Effector CD8-positive, alpha-beta T cell (primary cell): ENCODE results near the gene SYCN.

Source experiments
- DNase-seq: peaks from one replicate; lab custom pipeline; 2025; lab: John Stamatoyannopoulos, UW

SYCN gene

DNA sequence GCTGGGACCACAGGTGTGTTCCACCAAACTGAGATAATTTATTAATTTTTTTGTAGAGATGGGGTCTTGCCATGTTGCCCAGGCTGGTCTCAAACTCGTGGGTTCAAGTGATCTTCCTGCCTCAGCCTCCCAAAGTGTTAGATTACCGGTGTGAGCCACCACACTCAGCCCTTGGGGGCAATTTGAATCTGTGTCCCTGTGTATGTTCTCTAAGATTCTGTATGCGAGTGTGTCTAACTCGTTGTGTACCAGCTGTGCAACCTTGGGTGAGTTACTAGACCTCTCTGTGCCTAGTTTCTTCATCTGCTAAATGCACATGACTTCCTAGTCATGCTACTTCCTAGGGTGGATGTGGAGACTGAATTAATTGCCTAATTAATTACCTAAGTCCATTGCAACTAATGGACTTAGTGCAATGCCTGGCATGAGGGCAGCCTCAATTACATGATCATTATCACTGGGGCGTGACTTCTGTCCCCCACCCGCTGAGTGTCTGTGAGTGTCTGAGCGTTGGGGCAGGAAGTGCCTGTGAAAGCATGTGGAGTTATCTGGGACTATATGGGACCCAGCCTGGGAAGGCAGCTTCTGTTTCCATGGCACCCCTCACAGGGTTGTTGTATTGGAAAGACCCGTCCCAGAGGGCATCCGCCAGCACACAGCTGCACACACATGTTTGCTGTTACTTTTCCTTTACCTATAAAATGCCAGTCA is 9.1 kb downstream of the SYCN start:
- DNase-seq, result no peak

DNA sequence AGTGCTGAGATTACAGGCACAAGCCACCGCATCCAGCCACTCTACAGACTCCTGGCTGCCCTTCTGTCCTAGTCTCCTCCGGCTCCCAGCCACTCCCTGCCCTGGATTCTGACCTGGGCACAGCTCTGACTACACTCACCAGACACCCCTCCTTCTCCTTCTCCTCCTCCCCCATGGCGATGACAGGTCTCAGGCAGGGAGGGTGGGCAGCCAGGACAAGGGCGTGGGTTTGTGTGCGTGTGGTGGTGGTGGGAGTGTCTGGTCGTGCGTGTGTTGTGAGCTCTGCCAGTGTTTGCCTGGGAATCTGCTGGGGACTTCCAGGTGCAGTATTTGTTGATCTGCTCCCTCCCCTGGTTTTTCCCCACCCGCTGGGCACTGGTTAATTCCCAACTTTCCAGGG is 10.3 kb downstream of the SYCN start:
- DNase-seq, result no peak

DNA sequence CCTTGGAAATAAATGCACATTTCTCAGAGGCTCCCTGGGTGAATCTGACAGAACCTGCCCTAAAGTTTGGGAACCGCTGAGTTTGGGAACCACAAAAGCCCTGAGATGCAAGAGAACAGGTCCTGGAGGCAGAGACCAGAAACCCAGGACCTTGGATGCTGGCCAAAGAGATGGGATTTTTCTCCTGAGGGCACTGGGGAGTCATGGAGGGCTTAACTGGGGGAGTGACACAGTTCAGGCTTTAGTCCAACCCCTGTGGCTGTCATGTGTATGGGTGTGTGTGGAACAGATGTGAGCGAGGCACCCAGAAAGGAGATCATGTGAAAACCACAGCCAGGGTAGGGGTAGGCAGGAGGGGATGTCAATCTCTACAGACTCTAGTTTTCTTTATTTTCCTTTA is 11.2 kb downstream of the SYCN start:
- no peak for DNase-seq

DNA sequence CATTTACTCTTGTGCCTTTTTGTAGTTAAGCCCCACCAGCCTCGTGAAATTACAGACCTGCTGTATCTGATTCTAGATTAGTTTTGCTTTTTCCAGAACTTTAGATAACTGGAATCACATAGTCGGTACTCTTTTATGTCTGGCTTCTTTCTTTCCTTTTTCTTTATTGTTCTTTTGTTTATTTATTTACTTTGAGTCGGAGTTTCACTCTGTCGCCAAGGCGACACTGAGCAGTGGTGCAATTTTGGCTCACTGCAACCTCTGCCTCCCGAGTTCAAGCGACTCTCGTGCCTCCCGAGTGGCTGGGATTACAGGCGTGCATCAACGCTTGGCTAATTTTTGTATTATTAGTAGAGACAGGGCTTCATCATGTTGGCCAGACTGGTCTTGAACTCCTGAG is 13.3 kb downstream of the SYCN start:
- DNase-seq, result no peak

DNA sequence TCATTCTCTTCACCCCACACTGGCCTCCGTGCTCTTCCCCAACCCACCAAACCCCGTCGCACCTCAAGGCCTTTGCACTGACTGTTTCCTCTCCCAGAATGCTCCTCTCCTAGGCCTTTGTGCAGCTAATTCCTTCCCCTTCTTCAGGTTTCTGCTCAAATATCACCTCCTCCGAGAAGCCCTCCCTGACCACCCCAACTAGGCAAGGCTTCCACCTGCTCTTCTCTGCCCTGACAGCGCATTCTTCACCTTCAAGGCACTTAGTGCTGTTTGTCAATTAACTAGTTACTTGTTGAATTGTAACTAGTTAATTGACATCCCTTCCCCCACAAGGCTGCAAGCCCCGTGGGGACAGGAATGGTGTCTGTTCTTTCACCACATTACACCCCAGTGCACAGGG is 15.1 kb downstream of the SYCN start:
- DNase-seq, result no peak

DNA sequence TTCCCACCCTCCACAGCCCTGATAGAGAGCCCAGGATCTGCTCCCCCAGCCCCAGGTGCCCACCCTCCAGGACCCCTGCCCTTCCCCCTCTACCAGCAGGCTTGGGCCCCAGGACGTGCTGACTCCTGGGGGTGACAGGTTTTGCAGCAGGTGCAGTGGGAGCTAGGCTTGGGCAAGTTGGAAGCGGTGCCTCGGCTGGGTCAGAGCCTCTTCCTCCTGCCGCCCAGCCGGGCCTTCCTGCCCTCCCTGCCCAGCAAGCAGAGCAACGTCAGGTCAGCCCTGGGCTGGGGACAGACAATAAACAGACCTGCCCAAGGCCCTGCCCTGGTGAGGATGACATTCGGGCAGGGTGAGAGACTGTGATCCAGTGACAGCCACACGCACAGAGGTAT is 16.5 kb downstream of the SYCN start:
- no peak for DNase-seq

DNA sequence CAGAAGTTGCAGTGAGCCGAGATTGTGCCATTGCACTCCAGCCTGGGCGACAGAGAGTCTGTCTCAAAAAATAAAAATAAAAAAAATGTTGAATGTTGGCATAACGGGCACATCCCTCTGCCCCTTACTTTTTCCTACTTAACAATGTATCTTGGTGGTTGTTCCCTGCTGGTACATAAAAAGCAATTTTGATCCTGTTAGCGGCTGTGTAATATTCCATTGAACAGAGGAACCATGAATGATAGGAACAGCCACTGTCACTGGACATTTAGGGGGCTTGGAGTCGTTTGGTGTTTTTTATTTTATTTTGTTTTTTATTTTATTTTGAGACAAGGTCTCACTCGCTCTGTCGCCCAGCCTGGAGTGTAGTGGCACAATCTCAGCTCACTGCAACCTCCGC is 17.7 kb downstream of the SYCN start:
- DNase-seq, result no peak

DNA sequence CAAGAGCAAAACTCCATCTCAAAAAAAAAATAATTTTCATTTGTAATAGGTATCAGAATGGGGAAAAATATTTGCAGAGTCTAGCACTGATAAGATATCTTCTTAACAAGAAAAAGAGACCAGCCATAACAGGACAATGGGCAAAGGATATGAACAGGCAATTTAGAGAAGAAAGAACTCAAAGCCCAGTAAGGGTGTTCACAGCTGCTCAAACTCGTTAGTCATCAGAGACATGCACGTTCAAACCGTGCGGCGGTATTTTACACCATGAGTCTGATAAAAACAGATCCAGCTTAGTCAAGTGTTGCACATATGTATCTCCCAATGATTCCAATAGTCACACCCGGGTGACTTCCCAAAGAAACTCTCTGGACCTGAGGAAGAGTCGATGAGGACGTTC is 21.0 kb downstream of the SYCN start:
- DNase-seq, result no peak

DNA sequence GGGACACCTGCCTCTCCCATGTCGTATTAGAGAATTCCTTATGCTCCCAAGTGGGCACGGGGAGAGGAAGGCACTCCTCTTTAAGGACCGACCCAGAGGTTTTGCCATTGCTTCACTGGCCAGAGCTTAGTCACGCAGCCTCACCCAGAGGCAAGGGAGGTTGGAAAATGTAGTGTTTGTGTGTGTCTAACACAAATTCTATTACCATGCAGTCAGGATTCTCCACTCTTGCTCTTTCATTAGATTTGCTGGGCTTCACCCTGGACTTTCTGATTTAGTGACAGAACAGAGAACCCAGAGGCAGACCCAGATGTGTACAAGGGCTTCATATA is 21.9 kb downstream of the SYCN start:
- DNase-seq, result no peak

DNA sequence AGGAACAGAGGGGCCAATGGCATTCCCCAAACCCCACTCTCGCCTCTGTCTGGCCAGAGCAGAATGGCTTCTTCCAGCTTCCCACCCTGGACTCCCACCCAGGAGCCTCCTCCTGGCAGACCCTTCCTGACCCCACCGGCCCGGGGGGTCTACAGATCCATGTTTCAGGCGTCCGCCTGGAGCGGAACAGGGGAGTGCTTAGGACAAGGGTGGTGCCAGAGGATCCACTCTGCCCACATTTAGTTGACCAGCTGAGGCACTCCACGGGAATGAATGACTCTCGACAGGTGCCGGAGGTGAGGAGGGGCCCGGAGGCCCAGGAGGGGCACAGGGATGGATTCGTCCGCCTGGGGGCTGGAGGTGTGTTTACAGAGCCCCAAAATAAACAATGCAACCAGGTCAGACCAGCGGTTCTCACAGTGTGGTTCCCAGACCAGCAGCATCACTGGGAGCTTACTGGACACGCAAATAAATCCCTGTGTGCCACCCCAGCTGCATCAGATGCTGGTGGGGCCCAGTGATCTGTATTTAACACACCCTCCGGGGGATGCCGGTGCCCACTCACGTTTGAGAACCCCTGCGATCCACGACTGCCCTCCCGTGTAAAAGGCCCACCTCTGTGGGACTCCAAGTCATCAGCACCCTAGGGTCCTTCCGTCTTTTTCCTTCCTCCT is 22.4 kb downstream of the SYCN start:
- DNase-seq, result no peak

DNA sequence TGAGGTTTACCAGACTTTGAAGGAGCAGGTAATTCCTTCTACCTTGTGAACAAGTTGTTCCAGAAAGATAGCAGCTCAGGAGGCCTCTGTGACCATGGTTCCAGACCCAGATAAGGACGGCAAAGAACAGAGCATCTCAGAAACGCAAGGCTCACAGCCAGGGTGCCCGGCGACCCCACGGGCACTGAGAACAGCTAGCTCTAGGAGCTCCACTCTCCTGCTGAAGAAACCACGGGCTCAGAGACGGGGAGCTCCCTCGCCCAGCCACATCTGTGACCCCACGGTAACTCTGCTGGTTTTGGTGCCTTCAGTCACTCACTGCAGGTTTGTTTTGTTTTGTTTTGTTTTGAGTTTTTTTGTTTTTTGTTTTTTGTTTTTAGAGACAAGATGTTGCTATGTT is 23.3 kb downstream of the SYCN start:
- DNase-seq, result no peak

DNA sequence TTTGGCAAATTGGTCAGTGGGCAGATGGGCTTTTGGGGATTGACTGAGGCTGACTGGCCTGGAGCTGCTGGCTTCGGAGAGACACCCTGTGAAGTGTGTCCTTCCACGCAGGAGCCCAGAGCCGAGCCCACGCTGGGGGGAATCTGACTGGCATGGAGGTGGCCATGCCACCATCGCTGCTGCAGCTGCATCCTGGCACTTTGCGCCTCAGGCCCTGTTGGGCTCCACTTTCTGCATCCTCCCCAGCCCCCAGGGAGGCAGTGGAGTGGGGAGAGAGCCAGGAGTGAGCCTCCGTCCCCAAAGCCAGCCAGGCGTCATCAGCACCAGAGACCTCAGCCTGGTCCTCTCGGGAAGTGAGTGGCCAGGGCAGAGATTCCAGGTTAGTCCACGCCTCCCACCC is 24.3 kb downstream of the SYCN start:
- DNase-seq, result no peak

DNA sequence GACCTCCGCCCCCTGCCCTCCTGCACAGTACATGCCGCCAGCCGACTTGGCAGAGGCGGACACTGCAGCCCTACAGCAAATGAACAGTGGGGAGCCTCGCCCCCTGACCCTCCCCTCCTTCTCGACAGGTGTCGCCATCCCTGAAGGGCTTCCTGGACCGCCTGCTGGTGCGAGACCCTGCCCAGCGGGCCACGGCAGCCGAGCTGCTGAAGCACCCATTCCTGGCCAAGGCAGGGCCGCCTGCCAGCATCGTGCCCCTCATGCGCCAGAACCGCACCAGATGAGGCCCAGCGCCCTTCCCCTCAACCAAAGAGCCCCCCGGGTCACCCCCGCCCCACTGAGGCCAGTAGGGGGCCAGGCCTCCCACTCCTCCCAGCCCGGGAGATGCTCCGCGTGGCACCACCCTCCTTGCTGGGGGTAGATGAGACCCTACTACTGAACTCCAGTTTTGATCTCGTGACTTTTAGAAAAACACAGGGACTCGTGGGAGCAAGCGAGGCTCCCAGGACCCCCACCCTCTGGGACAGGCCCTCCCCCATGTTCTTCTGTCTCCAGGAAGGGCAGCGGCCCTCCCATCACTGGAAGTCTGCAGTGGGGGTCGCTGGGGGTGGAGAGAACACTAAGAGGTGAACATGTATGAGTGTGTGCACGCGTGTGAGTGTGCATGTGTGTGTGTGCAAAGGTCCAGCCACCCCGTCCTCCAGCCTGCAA is 25.6 kb downstream of the SYCN start:
- DNase-seq, result no peak

DNA sequence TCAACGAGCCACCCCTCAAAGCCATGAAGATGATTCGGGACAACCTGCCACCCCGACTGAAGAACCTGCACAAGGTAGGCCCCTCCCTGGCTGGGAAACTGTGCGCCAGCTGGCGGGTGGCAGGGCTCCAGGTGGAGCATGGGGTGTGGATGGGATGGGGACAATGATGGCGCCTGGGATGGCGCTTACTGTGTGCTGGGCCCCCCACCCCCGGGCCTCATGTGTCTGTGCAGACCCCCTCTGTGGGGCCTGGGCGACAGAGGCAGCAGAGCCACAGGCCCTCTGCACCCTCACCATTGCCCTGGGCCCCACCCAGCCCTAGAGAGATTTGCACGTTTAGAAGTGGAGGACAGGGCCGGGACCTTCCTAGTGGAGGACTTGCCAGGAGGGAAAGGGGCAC is 26.3 kb downstream of the SYCN start:
- DNase-seq, result no peak

DNA sequence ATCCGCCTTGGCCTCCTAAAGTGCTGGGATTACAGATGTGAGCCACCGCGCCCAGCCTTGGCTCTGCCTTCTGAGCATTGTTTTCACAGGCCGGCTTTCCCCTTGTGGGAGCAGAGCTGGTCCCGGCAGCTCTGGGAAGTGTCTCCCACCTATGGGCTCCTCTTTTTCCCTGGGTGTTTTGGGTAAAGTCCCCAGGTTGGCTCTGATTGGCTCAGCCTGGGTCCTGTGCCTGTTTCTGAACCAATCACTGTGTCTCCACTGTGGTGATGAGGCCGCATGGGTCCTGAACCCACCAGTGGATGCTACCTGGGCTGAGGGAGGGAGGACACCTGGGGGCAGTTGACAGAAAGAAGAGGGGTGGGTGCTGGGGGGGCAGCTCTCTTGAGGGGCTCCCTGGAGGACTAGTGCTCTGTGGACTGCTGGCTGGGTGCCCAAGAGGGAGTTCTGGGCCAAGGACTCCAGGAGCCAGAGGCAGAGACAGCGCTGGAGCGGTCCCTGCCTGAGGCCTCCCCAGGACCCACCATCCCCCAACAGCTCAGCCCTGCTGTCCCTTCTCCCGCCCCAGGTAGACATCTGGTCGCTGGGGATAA is 26.9 kb downstream of the SYCN start:
- no peak for DNase-seq

DNA sequence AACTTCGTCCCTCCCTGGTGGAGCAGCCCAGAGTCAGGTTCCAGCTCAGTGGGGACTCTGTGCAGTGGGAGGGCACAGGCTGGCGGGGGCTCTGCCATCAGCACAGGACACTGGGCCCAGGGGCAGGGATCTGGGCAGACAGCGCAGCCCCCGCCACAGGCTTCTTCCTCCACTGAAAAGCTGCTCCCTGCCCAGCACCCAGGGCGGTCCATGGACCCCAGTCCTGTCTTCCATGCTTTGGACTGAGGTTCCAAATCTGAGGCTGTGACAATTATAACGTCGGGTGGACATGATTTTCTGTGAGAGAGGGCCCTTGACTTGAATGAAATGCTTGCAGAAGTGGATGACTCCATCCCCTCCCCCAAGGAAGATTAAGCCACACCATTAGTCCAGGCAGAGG is 28.5 kb downstream of the SYCN start:
- no peak for DNase-seq

DNA sequence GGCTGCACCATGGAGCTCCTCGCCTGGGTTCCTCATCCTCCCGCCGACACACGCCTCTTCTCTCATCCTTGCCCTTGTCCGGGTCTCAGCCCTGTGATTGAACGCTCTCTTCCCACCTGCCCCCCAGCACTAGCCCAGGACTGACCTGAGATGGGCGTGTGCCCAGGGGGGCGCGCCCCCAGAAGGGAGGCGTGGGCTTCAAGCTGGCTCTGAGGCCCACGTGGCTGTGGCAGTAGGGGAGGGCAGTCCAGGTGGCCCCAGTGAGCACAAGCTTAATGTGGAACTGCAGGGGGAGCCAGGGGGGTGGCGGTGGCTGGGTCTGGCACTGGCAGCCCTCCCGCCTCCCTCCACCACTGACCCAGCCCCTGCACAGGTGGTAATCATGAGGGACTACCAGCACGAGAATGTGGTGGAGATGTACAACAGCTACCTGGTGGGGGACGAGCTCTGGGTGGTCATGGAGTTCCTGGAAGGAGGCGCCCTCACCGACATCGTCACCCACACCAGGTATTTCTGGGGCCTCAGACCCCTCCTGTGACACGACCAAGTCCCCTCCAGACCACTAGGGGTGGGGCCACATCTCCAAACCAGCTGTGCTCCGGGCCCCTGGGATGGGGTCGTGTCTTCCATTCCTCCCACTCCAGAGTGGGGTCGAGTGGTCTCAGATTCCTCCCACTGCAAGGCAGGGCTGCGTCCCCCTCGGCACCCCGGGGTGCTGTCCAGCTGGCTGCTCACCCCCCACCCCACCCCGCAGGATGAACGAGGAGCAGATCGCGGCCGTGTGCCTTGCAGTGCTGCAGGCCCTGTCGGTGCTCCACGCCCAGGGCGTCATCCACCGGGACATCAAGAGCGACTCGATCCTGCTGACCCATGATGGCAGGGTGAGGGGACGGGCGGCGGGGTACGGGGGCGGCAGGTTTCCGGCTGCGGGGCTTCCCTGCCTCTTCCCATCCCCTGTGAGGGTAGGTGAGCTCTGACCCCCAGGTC is 29.2 kb downstream of the SYCN start:
- DNase-seq, result no peak

DNA sequence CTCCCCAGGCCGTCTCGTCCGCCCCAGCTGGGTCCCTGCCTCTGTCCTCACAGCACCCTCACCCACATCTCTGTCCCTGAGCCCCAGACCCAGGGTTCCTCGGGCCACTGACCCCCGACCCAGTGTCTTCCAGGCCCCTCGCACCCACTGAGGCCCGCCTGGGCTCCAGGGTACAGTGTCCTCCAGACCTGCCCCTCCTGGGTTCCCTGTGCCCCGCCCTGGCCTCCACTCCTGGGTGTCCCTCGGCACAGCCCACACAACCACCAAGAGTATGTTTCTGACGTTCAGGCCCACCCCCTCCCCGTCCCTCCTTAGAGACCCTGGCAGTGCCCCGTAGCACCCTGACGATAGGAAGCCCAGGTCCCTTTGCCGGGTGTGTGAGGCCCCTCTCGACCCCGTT is 29.9 kb downstream of the SYCN start:
- DNase-seq, result no peak

DNA sequence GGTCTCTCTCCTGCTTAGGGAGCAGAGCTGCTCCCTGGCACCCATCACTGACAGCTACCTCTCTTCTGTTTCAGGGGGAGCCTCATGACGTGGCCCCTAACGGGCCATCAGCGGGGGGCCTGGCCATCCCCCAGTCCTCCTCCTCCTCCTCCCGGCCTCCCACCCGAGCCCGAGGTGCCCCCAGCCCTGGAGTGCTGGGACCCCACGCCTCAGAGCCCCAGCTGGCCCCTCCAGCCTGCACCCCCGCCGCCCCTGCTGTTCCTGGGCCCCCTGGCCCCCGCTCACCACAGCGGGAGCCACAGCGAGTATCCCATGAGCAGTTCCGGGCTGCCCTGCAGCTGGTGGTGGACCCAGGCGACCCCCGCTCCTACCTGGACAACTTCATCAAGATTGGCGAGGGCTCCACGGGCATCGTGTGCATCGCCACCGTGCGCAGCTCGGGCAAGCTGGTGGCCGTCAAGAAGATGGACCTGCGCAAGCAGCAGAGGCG is 30.5 kb downstream of the SYCN start:
- DNase-seq, result no peak

DNA sequence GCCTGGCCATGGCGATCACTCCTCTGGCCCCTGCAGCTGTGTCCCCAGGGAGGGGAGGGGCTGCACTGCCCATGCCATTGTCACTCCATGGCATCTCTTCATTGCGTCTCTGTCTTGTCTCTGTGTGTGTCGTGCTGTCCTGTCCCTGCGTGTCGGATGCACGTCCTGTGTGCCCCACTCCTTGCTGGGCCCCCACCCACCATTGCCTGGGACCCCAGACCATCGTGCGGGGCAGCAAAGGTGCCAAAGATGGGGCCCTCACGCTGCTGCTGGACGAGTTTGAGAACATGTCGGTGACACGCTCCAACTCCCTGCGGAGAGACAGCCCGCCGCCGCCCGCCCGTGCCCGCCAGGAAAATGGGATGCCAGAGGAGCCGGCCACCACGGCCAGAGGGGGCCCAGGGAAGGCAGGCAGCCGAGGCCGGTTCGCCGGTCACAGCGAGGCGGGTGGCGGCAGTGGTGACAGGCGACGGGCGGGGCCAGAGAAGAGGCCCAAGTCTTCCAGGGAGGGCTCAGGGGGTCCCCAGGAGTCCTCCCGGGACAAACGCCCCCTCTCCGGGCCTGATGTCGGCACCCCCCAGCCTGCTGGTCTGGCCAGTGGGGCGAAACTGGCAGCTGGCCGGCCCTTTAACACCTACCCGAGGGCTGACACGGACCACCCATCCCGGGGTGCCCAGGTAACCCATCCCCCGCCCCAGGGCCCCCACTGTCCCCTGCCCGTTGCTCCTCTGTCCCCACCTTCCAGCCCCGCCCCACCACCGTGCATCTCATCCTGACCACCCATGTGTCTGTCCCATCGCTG is 31.2 kb downstream of the SYCN start:
- DNase-seq, result no peak
